Stimulated activated CD4-positive, alpha-beta T cell treated with anti-CD3 and anti-CD28 coated beads, TNF-alpha, amount 100 ng/mL, for 24 hours (primary cell): ENCODE results near the gene RAB36.

Source experiments
- DNase-seq, 3 experiments: peaks; one replicate each; pipeline ENCODE4 v3.0.0-alpha.2; 2020; ENCODE audit warnings: low read depth in 3 of 3

The RAB36 gene

GRCh38 chr22:23108249-23109078, 36.8 kb upstream of the RAB36 start:
- no peak for DNase-seq

- no peak for DNase-seq
Measured at GRCh38 chr22:23109079-23109347, 36.3 kb upstream of the RAB36 start.

GRCh38 chr22:23109441-23109978, 35.8 kb upstream of the RAB36 start:
- DNase-seq: no peak

GRCh38 chr22:23110190-23110921, 34.9 kb upstream of the RAB36 start:
- no peak for DNase-seq

GRCh38 chr22:23110922-23111527, 34.3 kb upstream of the RAB36 start:
- DNase-seq: no peak

GRCh38 chr22:23112472-23113012, 32.7 kb upstream of the RAB36 start:
- DNase-seq: no peak

GRCh38 chr22:23113067-23113846, 32.0 kb upstream of the RAB36 start:
- no peak for DNase-seq

- no peak for DNase-seq
Measured at GRCh38 chr22:23113847-23114720, 31.2 kb upstream of the RAB36 start.

GRCh38 chr22:23114721-23115020, 30.6 kb upstream of the RAB36 start:
- no peak for DNase-seq

GRCh38 chr22:23115369-23115768, 29.9 kb upstream of the RAB36 start:
- DNase-seq: no peak

- no peak for DNase-seq
Measured at GRCh38 chr22:23115825-23116494, 29.3 kb upstream of the RAB36 start.

- DNase-seq: no peak
Measured at GRCh38 chr22:23116506-23117263, 28.6 kb upstream of the RAB36 start.

GRCh38 chr22:23117275-23117674, 28.0 kb upstream of the RAB36 start:
- no peak for DNase-seq

GRCh38 chr22:23117891-23118646, 27.2 kb upstream of the RAB36 start:
- DNase-seq: no peak

- no peak for DNase-seq
Measured at GRCh38 chr22:23118647-23119493, 26.4 kb upstream of the RAB36 start.

- peak; percentile 38 to 51 (median 40) for DNase-seq
Measured at GRCh38 chr22:23119494-23120414, 25.5 kb upstream of the RAB36 start.

- no peak for DNase-seq
Measured at GRCh38 chr22:23120415-23120899, 24.8 kb upstream of the RAB36 start.
